Retina (tissue), 1 donor: ENCODE measurements around the gene PSAPL1.

ENCODE experiments used
- DNase-seq: peaks from one replicate; pipeline ENCODE4 v3.0.0-alpha.2; 2016

The PSAPL1 gene

GRCh38 chr4:7430965-7431695, 3.6 kb downstream of the PSAPL1 start:
- DNase-seq: no peak

DNA sequence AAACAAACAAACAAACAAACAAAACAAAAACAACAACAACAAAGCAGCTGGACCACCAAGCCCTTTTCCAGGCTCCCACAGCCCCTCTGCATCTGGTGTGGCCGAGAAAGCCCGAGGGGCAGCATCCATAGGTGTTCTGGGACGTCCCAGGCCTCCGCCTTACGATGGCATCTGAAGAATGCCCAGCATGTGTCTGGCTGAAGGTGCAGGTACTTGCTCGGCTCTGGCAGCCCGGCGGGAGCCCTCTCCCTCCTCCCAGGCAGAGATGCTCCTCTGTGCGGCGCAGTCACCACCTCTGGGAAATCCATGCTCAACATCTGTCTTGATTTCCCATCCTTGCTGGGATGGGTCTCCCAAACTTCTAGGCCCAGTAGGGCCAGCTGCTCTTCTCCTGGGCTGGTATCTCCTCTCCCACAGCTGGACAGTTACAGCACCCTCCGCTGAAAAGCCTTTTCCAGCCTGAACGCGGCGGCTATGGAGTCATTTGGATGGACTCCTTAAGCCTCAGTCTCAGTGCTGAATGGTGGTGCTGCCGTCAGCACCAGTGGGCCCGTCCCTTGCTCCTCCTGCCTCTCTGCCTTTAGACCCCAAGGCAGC, 4.3 kb downstream of the PSAPL1 start:
- DNase-seq: no peak

- DNase-seq: no peak
Measured at GRCh38 chr4:7429601-7430078, 5.1 kb downstream of the PSAPL1 start.

GRCh38 chr4:7429069-7429416, 5.7 kb downstream of the PSAPL1 start:
- DNase-seq: no peak

GRCh38 chr4:7428261-7429068, 6.3 kb downstream of the PSAPL1 start:
- DNase-seq: peak; percentile 53

- no peak for DNase-seq
Measured at GRCh38 chr4:7427831-7428260, 6.9 kb downstream of the PSAPL1 start.

DNA sequence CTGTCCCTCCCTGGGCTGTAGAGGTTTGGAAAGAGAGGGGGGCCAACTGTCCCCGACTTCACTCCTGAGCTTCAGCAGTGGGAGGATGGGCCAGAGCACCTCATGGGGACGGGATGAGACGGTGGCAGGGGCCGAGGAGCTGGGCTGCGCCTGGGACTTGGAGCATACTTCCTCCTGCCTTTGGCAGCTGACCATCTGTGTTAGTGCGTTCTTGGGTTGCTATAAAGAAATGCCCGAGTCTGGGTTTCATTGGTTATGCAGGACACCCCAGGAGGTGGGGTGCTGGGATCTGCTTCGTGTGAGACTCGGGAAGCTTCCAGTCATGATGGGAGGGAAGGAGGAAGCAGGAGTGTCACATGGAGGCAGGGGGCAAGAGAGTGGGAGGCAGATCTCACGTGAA, 7.4 kb downstream of the PSAPL1 start:
- DNase-seq: no peak

DNA sequence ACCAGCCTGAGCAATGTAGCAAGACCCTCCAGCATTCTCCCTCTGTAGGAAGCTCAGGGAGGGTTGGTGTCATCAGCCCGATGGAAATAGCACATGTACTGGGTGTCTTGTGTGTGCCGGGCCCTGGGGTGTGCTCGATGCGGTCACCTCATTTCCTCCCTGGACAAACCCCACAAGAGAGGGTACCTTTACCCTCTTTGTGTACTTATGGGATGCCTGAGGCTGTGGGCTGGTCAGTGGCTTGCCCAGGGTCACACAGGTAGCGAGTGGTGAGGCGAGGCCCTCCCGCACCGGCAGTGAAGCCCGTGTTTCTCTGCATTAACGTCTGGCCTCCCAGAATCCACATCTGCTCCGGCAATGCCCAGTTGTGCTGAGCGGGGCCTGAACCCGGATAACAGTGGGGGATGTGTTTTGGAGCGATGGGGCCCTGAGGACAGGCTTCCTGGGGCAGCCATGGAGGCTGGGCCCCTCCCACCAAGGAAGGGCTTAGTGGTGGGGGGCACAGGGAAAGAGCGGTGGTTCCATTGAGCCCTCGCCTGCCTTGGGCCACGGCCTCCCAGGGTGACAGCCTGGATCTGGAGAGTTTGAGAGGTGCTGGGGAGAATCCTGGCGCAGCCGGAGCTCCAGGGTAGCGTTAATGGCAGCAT, 8.1 kb downstream of the PSAPL1 start:
- no peak for DNase-seq

GRCh38 chr4:7425591-7426468, 8.9 kb downstream of the PSAPL1 start:
- DNase-seq: no peak

GRCh38 chr4:7425124-7425523, 9.6 kb downstream of the PSAPL1 start:
- no peak for DNase-seq

GRCh38 chr4:7424553-7425111, 10.1 kb downstream of the PSAPL1 start:
- DNase-seq: no peak

GRCh38 chr4:7423801-7424552, 10.8 kb downstream of the PSAPL1 start:
- DNase-seq: no peak

GRCh38 chr4:7423391-7423790, 11.3 kb downstream of the PSAPL1 start:
- DNase-seq: no peak

GRCh38 chr4:7422898-7423180, 11.9 kb downstream of the PSAPL1 start:
- DNase-seq: no peak

GRCh38 chr4:7422151-7422897, 12.4 kb downstream of the PSAPL1 start:
- DNase-seq: no peak

GRCh38 chr4:7421356-7422150, 13.2 kb downstream of the PSAPL1 start:
- DNase-seq: no peak

DNA sequence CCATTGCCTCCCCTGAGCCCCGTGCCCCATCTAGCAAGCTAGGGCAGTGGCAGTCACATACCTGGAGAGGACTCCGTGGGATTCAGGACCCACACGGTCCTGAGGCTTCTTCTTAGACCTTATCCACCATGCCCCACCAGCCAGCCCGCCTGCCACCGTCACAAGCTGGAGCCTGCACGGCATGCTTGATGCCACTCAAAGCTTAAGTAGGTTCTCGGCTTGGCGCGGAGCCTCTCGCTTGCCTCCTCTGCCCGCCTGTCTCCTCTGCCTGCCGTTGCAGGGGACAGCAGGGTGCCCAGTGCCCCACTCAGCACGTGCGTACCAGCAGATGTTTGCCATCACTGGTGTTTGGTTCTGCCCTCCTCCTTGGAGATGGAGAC, 14.1 kb downstream of the PSAPL1 start:
- DNase-seq: no peak

GRCh38 chr4:7419961-7420660, 14.6 kb downstream of the PSAPL1 start:
- DNase-seq: peak; percentile 4
